HEK293T (cell line): ENCODE measurements around the gene SPOCD1.

ENCODE experiments used
- CTCF ChIA-PET: fragments of 350-600 bp; formaldehyde crosslinking; extraction: SDS; loops from one replicate; lab custom pipeline; 2021; ENCODE audit warnings: antibody characterized with exemption, inconsistent platforms; lab: Yijun Ruan, JAX
- POLR2A ChIA-PET: fragments of 350-600 bp; formaldehyde crosslinking; extraction: SDS; loops from one replicate; lab custom pipeline; 2020; ENCODE audit warnings: antibody characterized with exemption, inconsistent platforms; lab: Yijun Ruan, JAX
- DNase-seq: peaks from one replicate; pipeline ENCODE4 v3.0.0; 2012; ENCODE audit warnings: mixed read lengths; ENCODE audit errors: extremely low spot score
- ARNT ChIP-seq: fragments of 450-650 bp; IDR thresholded peaks from 2 replicates; pipeline ENCODE4 v1.6.1; 2017; ENCODE audit warnings: mild to moderate bottlenecking
- BHLHE40 ChIP-seq: fragments of 450-650 bp; IDR thresholded peaks from 2 replicates; pipeline ENCODE4 v1.6.1; 2016; ENCODE audit warnings: mild to moderate bottlenecking, moderate library complexity, borderline replicate concordance
- CTBP1 ChIP-seq: fragments of 450-650 bp; IDR thresholded peaks from 2 replicates; pipeline ENCODE4 v1.6.1; 2016; ENCODE audit warnings: borderline replicate concordance
- ELF4 ChIP-seq: fragments of 450-650 bp; IDR thresholded peaks from 2 replicates; pipeline ENCODE4 v1.6.1; 2017; ENCODE audit warnings: antibody characterized with exemption
- FOXA1 ChIP-seq: fragments of 450-650 bp; IDR thresholded peaks from 2 replicates; pipeline ENCODE4 v1.6.1; 2016; ENCODE audit warnings: mild to moderate bottlenecking
- FOXK2 ChIP-seq: fragments of 450-650 bp; IDR thresholded peaks from 2 replicates; pipeline ENCODE4 v1.6.1; 2016; ENCODE audit warnings: mild to moderate bottlenecking
- FOXM1 ChIP-seq: fragments of 450-650 bp; IDR thresholded peaks from 2 replicates; pipeline ENCODE4 v1.6.1; 2017; ENCODE audit warnings: mild to moderate bottlenecking, borderline replicate concordance
- HDGF ChIP-seq: fragments of 450-650 bp; IDR thresholded peaks from 2 replicates; pipeline ENCODE4 v1.6.1; 2017; ENCODE audit warnings: antibody characterized with exemption, borderline replicate concordance
- L3MBTL2 ChIP-seq: fragments of 450-650 bp; conservative IDR thresholded peaks from 2 replicates; pipeline ENCODE4 v1.6.1; 2016; ENCODE audit warnings: mild to moderate bottlenecking
- LEF1 ChIP-seq: fragments of 450-650 bp; IDR thresholded peaks from 2 replicates; pipeline ENCODE4 v1.6.1; 2017; ENCODE audit warnings: mild to moderate bottlenecking, borderline replicate concordance
- NFRKB ChIP-seq: fragments of 450-650 bp; IDR thresholded peaks from 2 replicates; pipeline ENCODE4 v1.6.1; 2016; ENCODE audit warnings: mild to moderate bottlenecking, moderate library complexity
- SP1 ChIP-seq: fragments of 450-650 bp; IDR thresholded peaks from 2 replicates; pipeline ENCODE4 v1.6.1; 2017
- SUZ12 ChIP-seq: fragments of 450-650 bp; IDR thresholded peaks from 2 replicates; pipeline ENCODE4 v1.6.1; 2016; ENCODE audit warnings: mild to moderate bottlenecking
- TARDBP ChIP-seq: fragments of 450-650 bp; IDR thresholded peaks from 2 replicates; pipeline ENCODE4 v1.6.1; 2016
- ZNF384 ChIP-seq: fragments of 450-650 bp; IDR thresholded peaks from 2 replicates; pipeline ENCODE4 v1.6.1; 2016
- TF ChIP-seq, protein P1 (sequence below): fragments of 450-650 bp; IDR thresholded peaks from 2 replicates; pipeline ENCODE4 v1.6.1; 2016

The SPOCD1 gene

DNA sequence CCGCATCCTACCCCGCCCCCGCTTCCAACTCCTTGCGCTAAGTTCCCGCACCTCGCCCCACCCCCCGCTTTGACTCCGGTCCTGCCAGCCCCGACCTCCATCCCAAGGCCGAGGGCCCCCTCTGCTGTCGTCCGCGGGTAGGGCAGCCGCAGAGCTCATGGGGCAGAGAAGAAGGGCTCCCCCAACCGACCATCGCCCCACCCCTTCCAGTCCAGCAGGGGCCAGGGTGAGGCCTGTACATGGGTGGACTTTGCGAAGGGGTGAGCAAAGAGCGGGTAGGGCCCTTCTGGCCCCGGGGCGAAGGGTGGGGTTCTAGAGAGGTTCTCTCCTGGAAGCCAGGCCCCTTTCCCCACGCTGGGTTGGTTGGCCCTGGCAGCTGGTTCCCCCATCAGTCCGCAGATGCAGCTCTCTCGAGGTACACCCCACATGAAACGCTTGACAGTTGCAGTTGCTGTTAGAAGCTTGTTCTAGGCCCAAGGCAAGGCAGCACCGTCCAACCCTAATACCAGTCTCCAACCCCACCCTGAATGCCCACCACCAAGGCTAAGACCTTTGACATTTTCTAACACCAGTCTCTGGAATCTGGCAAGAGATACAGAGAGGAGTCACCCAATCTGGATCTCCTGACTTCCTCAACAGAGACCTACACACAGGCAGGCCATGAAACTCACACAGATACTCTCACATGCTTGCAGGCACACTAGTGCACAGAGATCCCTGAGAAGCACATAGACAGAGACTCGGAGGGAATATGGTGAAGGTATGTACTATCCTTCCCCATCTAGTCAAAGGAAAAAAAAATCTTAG lies 26.4 kb downstream of the SPOCD1 start:
- ChIA-PET CTCF (interaction anchor here (0.6 to 3.1 kb wide), 26 partner anchors 9 to 273 kb away, joined by 3 to 22 read pairs (median 4); partner anchors contain the start of genes ADGRB2, PEF1 and PTP4A2), POLR2A (interaction anchor here (1.0 to 1.5 kb wide), 5 partner anchors 31 to 273 kb away, joined by 3 to 8 read pairs (median 4); partner anchors contain the start of gene PEF1)
- peak; percentile 99 for DNase-seq
- no peak for TF ChIP-seq NFRKB
- no peak for TF ChIP-seq CTBP1
- TF ChIP-seq BHLHE40, result no peak
- TF ChIP-seq ARNT, result 0 out of 2 replicates have a peak, but pooled peaks have one; percentile 17
- no peak for TF ChIP-seq FOXK2

DNA sequence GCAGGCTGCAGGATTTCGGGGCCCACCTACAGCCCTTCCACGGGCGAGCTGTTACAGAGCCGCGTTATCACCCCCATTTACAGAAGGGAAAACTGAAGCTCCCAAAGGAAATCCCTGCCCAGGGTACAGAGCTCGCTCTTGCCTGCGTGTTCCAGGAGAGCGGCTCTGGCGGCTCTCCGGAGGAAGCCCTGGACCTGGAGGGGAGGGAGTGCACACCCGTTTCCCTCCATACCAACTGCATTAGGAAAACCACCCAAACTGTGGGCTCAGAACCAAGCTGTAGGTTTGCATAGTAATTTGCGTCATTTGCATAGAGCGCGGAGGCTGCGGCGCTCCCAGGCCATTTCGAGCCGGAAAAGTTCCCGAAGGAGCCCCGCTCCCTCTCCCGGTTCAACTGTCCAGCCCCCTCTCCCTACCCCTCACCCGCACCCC lies 27.0 kb downstream of the SPOCD1 start:
- CTCF ChIA-PET, result interaction anchor here (0.5 to 3.1 kb wide), 26 partner anchors 9 to 274 kb away, joined by 3 to 22 read pairs (median 4); partner anchors contain the start of genes ADGRB2, PEF1 and PTP4A2
- POLR2A ChIA-PET, result interaction anchor here (1.0 to 1.5 kb wide), 5 partner anchors 30 to 274 kb away, joined by 3 to 8 read pairs (median 4); partner anchors contain the start of gene PEF1
- DNase-seq, result no peak
- TF ChIP-seq FOXK2 (no peak), CTBP1 (no peak), TARDBP (no peak), ELF4 (no peak), FOXM1 (no peak), NFRKB (no peak), FOXA1 (no peak), HDGF (no peak), L3MBTL2 (no peak), ARNT (no peak), LEF1 (no peak), ZNF384 (no peak), BHLHE40 (no peak), SP1 (no peak)
- TF ChIP-seq, protein P1, sequence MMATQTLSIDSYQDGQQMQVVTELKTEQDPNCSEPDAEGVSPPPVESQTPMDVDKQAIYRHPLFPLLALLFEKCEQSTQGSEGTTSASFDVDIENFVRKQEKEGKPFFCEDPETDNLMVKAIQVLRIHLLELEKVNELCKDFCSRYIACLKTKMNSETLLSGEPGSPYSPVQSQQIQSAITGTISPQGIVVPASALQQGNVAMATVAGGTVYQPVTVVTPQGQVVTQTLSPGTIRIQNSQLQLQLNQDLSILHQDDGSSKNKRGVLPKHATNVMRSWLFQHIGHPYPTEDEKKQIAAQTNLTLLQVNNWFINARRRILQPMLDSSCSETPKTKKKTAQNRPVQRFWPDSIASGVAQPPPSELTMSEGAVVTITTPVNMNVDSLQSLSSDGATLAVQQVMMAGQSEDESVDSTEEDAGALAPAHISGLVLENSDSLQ, result no peak

DNA sequence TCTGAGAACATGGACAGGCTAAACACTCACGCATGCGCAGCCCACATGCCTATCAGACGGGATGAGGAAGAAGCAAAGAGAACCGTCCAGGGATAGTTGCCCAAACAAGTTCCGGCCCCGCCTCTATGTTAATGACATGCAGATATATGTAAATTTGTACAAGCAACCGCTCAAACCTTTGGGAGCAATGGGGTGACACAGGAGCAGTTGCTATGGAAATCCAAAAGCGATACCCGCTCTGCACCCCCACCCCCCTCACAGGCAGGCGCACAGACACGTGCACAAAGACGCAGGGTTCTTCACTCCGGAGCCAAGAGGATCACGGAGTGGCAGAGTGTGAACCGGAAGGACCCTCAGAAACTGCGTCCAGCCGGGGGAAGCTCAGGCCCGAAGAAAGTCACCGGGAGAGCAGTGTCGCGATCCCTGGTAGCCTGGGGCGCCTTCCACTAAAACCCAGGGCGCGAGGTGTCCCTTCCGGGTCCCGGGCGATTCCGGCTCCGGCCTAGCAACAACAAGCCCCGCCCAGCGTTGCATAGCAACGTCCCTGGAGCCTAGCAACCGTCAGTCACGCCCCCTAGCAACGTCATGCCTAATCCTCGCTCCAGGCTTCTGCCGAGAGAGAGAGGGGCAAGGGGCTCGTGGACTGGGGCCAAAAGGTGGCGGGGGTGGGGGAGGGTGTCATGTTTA lies 27.5 kb downstream of the SPOCD1 start:
- peak; percentile 90 for TF ChIP-seq ELF4
- no peak for TF ChIP-seq SP1
- TF ChIP-seq HDGF, result 0 out of 2 replicates have a peak, but pooled peaks have one; percentile 49
- TF ChIP-seq, protein P1, result peak; percentile 98
- no peak for TF ChIP-seq TARDBP
- TF ChIP-seq CTBP1, result no peak
- CTCF ChIA-PET, result interaction anchor here (0.5 to 3.1 kb wide), 22 partner anchors 8 to 273 kb away, joined by 3 to 22 read pairs (median 4); partner anchors contain the start of genes ADGRB2 and PEF1
- POLR2A ChIA-PET, result interaction anchor here (1.0 to 1.5 kb wide), 5 partner anchors 30 to 274 kb away, joined by 3 to 8 read pairs (median 4); partner anchors contain the start of gene PEF1
- peak; percentile 100 for DNase-seq

DNA sequence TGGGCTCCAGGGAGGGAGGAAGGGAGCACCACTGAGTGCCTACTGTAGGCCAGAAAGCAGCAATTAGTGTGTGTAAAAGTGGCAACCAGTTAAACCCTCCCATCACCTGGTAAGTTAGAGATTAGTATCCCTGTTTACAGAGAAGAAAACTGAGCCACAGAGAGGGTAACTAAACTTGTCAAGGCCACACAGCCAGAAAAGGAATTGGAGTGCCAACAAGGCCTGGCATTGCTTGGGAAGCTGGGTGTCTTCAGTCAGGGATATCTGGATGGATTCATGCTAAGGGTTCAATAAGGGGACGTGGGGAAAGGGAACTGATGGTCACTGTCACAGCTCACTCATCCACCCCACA lies 28.1 kb downstream of the SPOCD1 start:
- ChIA-PET POLR2A (no interaction called here), CTCF (interaction anchor here (1.2 to 3.1 kb wide), 2 partner anchors 42 to 129 kb away, joined by 3 to 18 read pairs; no protein-coding TSS in a partner anchor)
- DNase-seq, result no peak
- no peak for TF ChIP-seq CTBP1
- TF ChIP-seq FOXA1, result no peak
- TF ChIP-seq SP1, result no peak
- TF ChIP-seq L3MBTL2, result no peak
- no peak for TF ChIP-seq ARNT
- TF ChIP-seq, protein P1, result no peak
- TF ChIP-seq ZNF384, result no peak
- no peak for TF ChIP-seq LEF1
- TF ChIP-seq TARDBP, result no peak
- no peak for TF ChIP-seq NFRKB
- TF ChIP-seq SUZ12, result no peak
- no peak for TF ChIP-seq HDGF
- TF ChIP-seq FOXM1, result no peak

DNA sequence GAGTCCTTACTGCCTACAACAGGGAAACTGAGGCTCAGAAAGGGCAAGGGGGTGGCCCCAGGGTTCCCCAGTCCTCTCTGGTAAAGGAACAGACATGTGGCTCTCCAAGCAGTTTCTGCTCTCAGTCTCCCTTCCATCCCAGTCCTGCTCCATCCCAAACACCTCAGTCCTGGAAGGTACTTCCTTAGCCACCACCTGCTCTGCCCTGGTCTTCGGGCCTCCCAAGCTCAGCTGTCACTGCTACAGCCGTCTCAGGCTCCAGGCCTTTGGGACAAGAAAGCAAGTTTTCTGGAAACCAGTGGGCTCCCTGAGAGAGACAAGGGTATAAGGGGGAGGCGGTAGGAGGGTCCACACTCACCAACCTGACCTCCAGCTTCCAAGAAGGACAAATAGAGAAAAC lies 28.6 kb downstream of the SPOCD1 start:
- no peak for DNase-seq
- ChIA-PET CTCF (interaction anchor here (1.1 kb wide), 1 partner anchor 276 kb away, joined by 4 read pairs; no protein-coding TSS in a partner anchor), POLR2A (no interaction called here)
- TF ChIP-seq FOXK2 (no peak), FOXM1 (no peak), ELF4 (no peak), CTBP1 (no peak), ZNF384 (no peak), LEF1 (no peak), BHLHE40 (no peak), FOXA1 (no peak)
